Epidermal melanocyte (primary cell): ENCODE results near the gene SLITRK6.
"Not testable (repeated sequence)": the region's sequence is repeated elsewhere in the genome, so short reads cannot be mapped to it uniquely, and the experiment has no call there.

Experiments
- DNase-seq: peaks from one replicate; pipeline ENCODE4 v3.0.0; 2011; ENCODE audit warnings: low spot score; ENCODE audit not compliant: insufficient read length

Gene SLITRK6

GRCh38 chr13:85799097-85799582 is at the start of gene SLITRK6:
TSS of gene SLITRK6 (minus strand) at chr13:85799419. CDS start at chr13:85796508, 2,911 bp downstream.
- DNase-seq, result no peak

- no peak for DNase-seq
Observed at GRCh38 chr13:85847012-85847411, 47.8 kb upstream of the SLITRK6 start.

GRCh38 chr13:85841427-85841826 is 42.2 kb upstream of the SLITRK6 start:
- no peak for DNase-seq

- no peak for DNase-seq
Observed at GRCh38 chr13:85833921-85834320, 34.7 kb upstream of the SLITRK6 start.

GRCh38 chr13:85828094-85828684 is 29.0 kb upstream of the SLITRK6 start:
- no peak for DNase-seq

GRCh38 chr13:85825454-85825853 is 26.2 kb upstream of the SLITRK6 start:
- no peak for DNase-seq

GRCh38 chr13:85823832-85824231 is 24.6 kb upstream of the SLITRK6 start:
- DNase-seq, result no peak

- DNase-seq, result no peak
Observed at GRCh38 chr13:85819513-85819912, 20.3 kb upstream of the SLITRK6 start.

GRCh38 chr13:85816413-85816812 is 17.2 kb upstream of the SLITRK6 start:
- DNase-seq, result no peak

GRCh38 chr13:85812282-85812681 is 13.1 kb upstream of the SLITRK6 start:
- no peak for DNase-seq

GRCh38 chr13:85808811-85809210 is 9.6 kb upstream of the SLITRK6 start:
- DNase-seq, result no peak

GRCh38 chr13:85806553-85807175 is 7.4 kb upstream of the SLITRK6 start:
- no peak for DNase-seq

- no peak for DNase-seq
Observed at GRCh38 chr13:85798556-85798955, 663 bp downstream of the SLITRK6 start.

- DNase-seq, result no peak
Observed at GRCh38 chr13:85797311-85797710, 1.9 kb downstream of the SLITRK6 start.

- no peak for DNase-seq
Observed at GRCh38 chr13:85785205-85785604, 14.0 kb downstream of the SLITRK6 start.

- no peak for DNase-seq
Observed at GRCh38 chr13:85772367-85772766, 26.9 kb downstream of the SLITRK6 start.

GRCh38 chr13:85771856-85772255 is 27.4 kb downstream of the SLITRK6 start:
- DNase-seq, result no peak

GRCh38 chr13:85768946-85769345 is 30.3 kb downstream of the SLITRK6 start:
- no peak for DNase-seq

GRCh38 chr13:85755123-85755522 is 44.1 kb downstream of the SLITRK6 start:
- no peak for DNase-seq

GRCh38 chr13:85743201-85743770 is 55.9 kb downstream of the SLITRK6 start:
- DNase-seq, result not testable (repeated sequence)
